Measurements from ENCODE around the gene PGBD1. TPM values are rescaled to one million over a fixed set of nuclear protein-coding genes. Genes with fewer than 3 reads are reported as not detected.

Gene PGBD1
- total and polyA plus RNA-seq, 12 donors, result 1.1 to 7.9 (median 3.2) TPM

- Histone ChIP-seq H3K4me3 (no peak overlapping the region), H3K27ac (no peak overlapping the region), H3K27me3 (no peaks in the 10 kb centered on the region), H3K4me1 (replicated peaks in 1 of 2) (no peaks in the 10 kb centered on the region), H3K36me3 (replicated peaks in 1 of 2) (peaks cover 0 to 5% of the 10 kb centered on the region in 2 donors), H3K9me3 (replicated peaks in 1 of 3) (no peaks in the 10 kb centered on the region)
- no peak for DNase-seq
- TF ChIP-seq CTCF (IDR thresholded peaks at IDR 0.05), result no peak
- no peak for TF ChIP-seq POLR2A (IDR thresholded peaks at IDR 0.05)
- WGBS, 4 donors, result 86 to 100% (median 94%) methylated on average over 1 of the region's 1 CpG
- intact Hi-C loops (cut with DNase I), result no loop called here
These were observed 41.7 kb upstream of the PGBD1 start for GRCh38 chr6:28239636-28240035.

GRCh38 chr6:28240471-28240870, 40.9 kb upstream of the PGBD1 start:
- intact Hi-C loops (cut with DNase I), result no loop called here
- Histone ChIP-seq H3K9me3 (replicated peaks in 1 of 3) (no peaks in the 10 kb centered on the region), H3K4me1 (replicated peaks in 1 of 2) (no peaks in the 10 kb centered on the region), H3K27ac (no peak overlapping the region), H3K27me3 (no peaks in the 10 kb centered on the region), H3K4me3 (no peak overlapping the region), H3K36me3 (replicated peaks in 1 of 2) (peaks cover 0 to 13% of the 10 kb centered on the region in 2 donors)
- TF ChIP-seq POLR2A (IDR thresholded peaks at IDR 0.05), result no peak
- DNase-seq, result no peak
- 87 to 100% (median 92%) methylated on average over 1 of the region's 1 CpG for WGBS, 4 donors

GRCh38 chr6:28243946-28244345, 37.4 kb upstream of the PGBD1 start:
- no peaks in the 10 kb centered on the region for H3K27me3 ChIP-seq
- H3K4me3 ChIP-seq, result no peak overlapping the region
- no peak overlapping the region for H3K27ac ChIP-seq
- H3K36me3 ChIP-seq (replicated peaks in 1 of 2), result peaks cover 0 to 35% of the 10 kb centered on the region in 2 donors
- intact Hi-C loops (cut with DNase I), result no loop called here
- TF ChIP-seq POLR2A (IDR thresholded peaks at IDR 0.05) (no peak), CTCF (IDR thresholded peaks at IDR 0.05) (no peak)
- no peaks in the 10 kb centered on the region for H3K4me1 ChIP-seq (replicated peaks in 1 of 2)
- DNase-seq, result no peak
- H3K9me3 ChIP-seq (replicated peaks in 1 of 3), result no peaks in the 10 kb centered on the region
- 93 to 97% (median 95%) methylated on average over 3 of the region's 3 CpGs for WGBS, 4 donors

- H3K27me3 ChIP-seq, result no peaks in the 10 kb centered on the region
- intact Hi-C loops (cut with DNase I), result no loop called here
- H3K4me1 ChIP-seq (replicated peaks in 1 of 2), result peaks cover 0 to 11% of the 10 kb centered on the region in 2 donors
- no peak for DNase-seq
- H3K4me3 ChIP-seq, result no peak overlapping the region
- no peaks in the 10 kb centered on the region for H3K9me3 ChIP-seq (replicated peaks in 1 of 3)
- peaks cover 0 to 35% of the 10 kb centered on the region in 2 donors for H3K36me3 ChIP-seq (replicated peaks in 1 of 2)
- no peak for TF ChIP-seq CTCF (IDR thresholded peaks at IDR 0.05)
- no peak for TF ChIP-seq POLR2A (IDR thresholded peaks at IDR 0.05)
- H3K27ac ChIP-seq, result no peak overlapping the region
- 89 to 95% (median 93%) methylated on average over 6 of the region's 6 CpGs for WGBS, 4 donors
These were observed 36.0 kb upstream of the PGBD1 start for GRCh38 chr6:28245206-28245941.

- Histone ChIP-seq H3K36me3 (replicated peaks in 1 of 2) (peaks cover 0 to 35% of the 10 kb centered on the region in 2 donors), H3K27ac (no peak overlapping the region), H3K4me1 (replicated peaks in 1 of 2) (peaks cover 17 to 29% of the 10 kb centered on the region in 2 donors), H3K27me3 (no peaks in the 10 kb centered on the region), H3K4me3 (no peak overlapping the region), H3K9me3 (replicated peaks in 1 of 3) (no peaks in the 10 kb centered on the region)
- whole genome bisulfite sequencing, 4 donors, result 77 to 90% (median 86%) methylated on average over 1 of the region's 1 CpG
- DNase-seq, result no peak
- TF ChIP-seq CTCF (IDR thresholded peaks at IDR 0.05), result no peak
- no peak for TF ChIP-seq POLR2A (IDR thresholded peaks at IDR 0.05)
- intact Hi-C loops (cut with DNase I), result no loop called here
These were observed 32.5 kb upstream of the PGBD1 start for GRCh38 chr6:28248916-28249315.
